HG02642 (cell line): ENCODE data around the gene TRPC4.

ENCODE experiments used
- ATAC-seq: cut with Tn5 transposase; IDR thresholded peaks from one replicate; pipeline ENCODE4 v1.9.1; 2021; ENCODE audit warnings: mild to moderate bottlenecking; ENCODE audit not compliant: unreplicated experiment, poor library complexity

Gene TRPC4

GRCh38 chr13:37666036-37666435 lies 203.5 kb downstream of the TRPC4 start:
- ATAC-seq: no peak

DNA sequence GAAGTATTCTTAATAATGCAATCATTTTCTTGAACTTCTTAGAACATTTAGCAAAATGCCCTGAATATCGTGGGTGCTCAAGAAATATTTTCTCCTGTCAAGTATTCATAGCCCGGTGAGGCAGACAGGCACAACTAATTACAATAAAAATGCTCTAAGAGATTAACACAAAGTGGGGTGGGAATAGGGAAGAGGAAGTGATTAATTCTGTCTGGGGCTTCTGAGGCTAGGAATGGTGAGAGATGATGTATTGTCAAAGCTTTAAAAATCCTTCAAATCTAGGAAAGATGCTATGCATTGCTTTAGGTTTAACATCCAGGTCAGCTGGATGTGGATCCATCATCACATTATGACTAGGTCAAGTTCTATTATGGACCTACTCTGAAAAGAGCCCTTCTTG lies 204.2 kb downstream of the TRPC4 start:
- no peak for ATAC-seq

GRCh38 chr13:37663724-37664123 lies 205.8 kb downstream of the TRPC4 start:
- no peak for ATAC-seq

- ATAC-seq: no peak
Measured at GRCh38 chr13:37662624-37663023, 206.9 kb downstream of the TRPC4 start.

GRCh38 chr13:37657956-37658355 lies 211.6 kb downstream of the TRPC4 start:
- ATAC-seq: no peak

DNA sequence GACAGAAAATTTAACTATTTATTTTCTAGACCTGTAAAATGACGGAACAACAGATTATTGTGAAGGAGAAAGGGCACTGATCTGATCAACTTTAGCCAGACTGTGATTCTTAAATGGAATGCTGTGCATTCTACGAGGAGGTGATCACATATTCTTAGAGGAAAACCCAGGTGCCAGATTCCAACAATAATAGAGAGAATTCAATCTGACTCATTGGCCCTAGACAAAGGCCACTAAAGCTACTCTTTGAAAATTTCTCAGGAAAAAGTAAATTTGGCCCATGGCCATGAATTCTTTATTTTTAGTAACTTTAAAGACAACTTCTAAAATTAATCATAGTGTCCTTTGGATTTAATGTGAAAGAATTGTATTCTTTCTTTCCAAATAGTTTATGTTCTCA lies 212.4 kb downstream of the TRPC4 start:
- no peak for ATAC-seq

- no peak for ATAC-seq
Measured at GRCh38 chr13:37656247-37656940, 213.2 kb downstream of the TRPC4 start.

GRCh38 chr13:37652596-37652995 lies 217.0 kb downstream of the TRPC4 start:
- ATAC-seq: no peak

DNA sequence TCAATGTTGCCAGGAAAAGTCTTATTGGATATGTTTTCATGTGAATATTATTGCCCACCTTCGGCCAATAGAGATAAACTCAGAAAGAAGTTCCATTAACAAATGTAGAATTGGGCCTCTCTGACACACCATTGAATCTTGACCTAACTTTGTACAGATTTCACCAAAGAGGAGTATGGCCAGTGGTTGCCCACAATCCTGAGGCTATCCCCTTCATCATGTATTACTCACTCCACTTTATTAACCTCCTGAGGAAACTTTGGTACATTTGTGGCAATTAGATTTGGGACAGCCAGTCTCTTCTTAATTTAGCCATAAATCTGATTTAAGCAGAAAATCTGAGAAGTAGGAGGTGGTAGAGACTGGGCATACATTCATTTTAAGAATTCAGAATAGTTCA lies 217.7 kb downstream of the TRPC4 start:
- ATAC-seq: no peak

DNA sequence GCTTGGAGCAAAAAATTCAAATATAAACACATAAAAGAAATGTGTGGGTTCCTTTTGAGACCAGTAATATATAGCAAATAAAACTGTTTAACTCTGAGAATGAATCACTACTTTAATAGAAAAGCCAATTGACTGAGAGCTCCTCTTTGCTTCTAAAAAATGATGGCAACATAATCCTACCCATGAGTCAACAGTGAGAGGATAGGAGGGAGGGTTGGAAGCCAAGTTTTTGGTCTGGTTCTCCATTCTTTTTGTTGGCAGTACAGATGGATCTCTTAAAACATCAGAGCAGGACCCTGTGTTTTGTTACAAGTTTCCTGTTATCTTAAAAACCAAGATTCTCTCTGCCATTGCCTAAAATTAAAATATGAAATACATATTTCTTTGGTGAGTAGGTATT lies 221.0 kb downstream of the TRPC4 start:
- ATAC-seq: no peak

GRCh38 chr13:37647031-37647650 lies 222.4 kb downstream of the TRPC4 start:
- ATAC-seq: no peak

DNA sequence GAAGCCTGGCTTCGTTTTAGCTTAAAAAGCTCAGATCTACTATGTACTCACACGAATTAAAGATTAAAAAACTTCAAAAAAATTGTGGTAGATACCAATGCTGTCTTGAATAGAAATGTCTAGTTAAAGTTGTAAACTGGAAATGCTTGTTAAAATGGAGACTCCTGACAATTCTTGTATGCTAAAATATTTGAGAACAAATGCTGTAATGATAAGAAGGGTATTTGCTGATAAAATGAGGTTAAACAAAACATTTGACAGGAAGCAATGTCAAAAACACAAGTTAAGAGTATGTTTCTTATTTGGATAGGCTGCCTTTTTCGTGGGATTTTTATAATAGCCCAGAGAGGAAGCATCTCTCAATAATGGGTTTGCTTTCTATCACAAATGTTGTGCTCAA lies 223.0 kb downstream of the TRPC4 start:
- no peak for ATAC-seq

DNA sequence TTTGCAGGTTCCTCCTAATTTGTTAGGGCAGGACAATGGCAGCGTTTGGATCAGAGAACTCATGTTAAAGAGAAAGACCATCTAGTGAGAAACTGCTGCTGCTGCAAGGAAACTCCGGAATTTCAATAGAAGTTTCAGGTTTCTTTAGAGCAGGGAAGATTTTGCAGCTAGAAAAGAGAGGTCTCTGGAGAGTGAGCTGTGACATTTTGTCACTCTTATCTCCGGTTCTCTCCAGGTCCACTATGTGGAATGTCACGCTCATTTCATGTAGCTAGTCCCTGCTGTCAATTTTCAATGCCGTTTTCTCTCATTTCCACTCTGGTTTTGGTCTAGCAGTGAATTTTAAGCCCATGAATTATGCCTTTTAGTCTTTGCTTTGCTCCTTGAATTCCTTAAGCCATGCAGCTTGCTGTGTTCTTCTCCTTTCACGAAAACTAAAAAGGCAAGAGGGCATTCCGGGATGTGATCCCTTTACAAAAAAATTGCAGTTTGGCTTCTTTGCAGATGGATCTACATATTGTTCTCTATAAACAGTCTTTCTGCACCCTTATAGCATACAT lies 224.3 kb downstream of the TRPC4 start:
- no peak for ATAC-seq

GRCh38 chr13:37641391-37641790 lies 228.2 kb downstream of the TRPC4 start:
- no peak for ATAC-seq

GRCh38 chr13:37640499-37640898 lies 229.1 kb downstream of the TRPC4 start:
- ATAC-seq: no peak

- no peak for ATAC-seq
Measured at GRCh38 chr13:37636701-37637100, 232.9 kb downstream of the TRPC4 start.

- no peak for ATAC-seq
Measured at GRCh38 chr13:37632294-37632693, 237.3 kb downstream of the TRPC4 start.

- no peak for ATAC-seq
Measured at GRCh38 chr13:37627428-37627827, 242.1 kb downstream of the TRPC4 start.

DNA sequence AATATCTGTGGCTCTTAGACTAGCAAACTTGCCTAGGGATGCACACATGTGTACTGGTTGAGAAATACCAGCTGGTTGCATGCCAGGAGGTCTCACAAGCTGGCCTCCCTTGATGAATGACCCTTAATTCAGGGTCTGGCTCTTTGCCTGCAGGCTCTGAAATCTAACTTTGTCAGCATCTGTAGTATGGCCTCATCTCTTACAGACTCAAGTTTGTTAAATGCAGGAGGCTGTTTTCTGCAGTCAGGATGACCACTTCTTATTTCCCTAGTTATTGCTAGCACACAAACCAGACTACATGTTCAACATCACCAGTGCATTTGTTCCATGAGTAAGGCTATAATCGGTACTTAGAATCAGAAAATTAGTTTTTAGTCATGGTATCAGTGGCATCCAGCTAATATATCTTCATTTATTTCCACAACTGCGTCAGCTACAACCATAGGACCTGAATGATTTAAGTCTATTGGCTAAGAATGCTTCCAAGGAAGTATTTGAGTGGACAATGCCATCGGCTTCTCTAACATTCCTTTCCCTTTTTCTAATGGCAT lies 247.7 kb downstream of the TRPC4 start:
- no peak for ATAC-seq

DNA sequence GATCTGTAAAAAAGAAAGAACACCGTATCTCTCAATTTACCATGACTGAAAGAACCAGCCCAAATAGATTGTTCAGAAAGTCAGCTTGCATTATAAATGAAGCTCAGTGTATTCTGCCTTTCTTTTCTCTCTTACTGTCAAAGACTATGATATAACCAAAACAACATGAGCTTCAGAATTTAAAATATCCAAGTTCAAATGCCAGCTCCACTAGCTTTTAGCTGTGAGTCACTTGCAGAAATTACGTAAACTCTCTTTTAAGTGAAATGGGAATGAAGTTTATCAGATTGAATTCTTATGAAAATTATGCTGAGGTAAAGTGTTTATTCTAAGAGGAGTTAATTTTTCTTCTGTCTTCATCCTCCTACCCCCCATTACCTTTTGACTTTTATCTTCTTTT lies 251.0 kb downstream of the TRPC4 start:
- ATAC-seq: no peak

DNA sequence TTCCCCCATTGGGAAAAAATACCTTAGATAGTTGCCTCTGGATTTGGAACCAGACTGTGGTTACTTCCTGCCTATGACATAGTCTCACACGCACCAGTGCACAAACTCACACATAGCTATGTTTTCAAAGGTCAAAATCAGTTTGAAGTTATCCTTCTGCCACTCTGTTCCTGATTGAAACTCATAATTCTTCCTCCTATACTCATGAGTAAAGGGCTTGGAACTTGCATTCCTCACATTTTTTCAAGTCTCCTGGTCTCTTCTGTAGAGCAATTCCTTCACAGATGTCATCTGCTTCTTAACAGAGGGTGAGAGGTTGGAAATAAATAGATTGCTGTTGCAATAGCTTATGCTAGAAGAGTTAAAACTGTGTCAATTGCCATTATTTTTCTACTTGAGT lies 252.4 kb downstream of the TRPC4 start:
- no peak for ATAC-seq

DNA sequence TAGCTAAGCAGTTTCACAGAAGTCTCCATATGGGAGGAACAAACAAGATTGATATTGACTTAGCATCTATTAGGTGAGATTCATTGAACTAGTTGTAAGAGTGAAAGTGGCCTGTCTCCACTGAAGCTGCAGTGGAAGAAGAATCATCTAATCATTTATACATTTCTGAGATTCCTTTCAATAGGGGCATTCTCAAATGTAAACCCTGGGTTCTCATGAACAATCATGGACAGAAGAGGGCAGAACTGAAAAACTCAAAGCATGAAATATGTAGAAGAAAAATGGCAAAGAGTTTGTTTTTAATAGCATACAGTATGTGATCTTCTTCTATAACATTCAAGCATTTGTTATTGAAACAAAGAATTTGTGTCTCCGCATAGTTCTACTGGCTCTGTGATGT lies 253.4 kb downstream of the TRPC4 start:
- ATAC-seq: no peak
